Fibroblast of skin of right quadriceps (primary cell): Measurements from ENCODE around the gene CCDC74B.
"Not testable (repeated sequence)": the region's sequence is repeated elsewhere in the genome, so short reads cannot be mapped to it uniquely, and the experiment has no call there.

Experiments
- DNase-seq: peaks from one replicate; pipeline ENCODE4 v3.0.0-alpha.2; 2013

The CCDC74B gene

DNA sequence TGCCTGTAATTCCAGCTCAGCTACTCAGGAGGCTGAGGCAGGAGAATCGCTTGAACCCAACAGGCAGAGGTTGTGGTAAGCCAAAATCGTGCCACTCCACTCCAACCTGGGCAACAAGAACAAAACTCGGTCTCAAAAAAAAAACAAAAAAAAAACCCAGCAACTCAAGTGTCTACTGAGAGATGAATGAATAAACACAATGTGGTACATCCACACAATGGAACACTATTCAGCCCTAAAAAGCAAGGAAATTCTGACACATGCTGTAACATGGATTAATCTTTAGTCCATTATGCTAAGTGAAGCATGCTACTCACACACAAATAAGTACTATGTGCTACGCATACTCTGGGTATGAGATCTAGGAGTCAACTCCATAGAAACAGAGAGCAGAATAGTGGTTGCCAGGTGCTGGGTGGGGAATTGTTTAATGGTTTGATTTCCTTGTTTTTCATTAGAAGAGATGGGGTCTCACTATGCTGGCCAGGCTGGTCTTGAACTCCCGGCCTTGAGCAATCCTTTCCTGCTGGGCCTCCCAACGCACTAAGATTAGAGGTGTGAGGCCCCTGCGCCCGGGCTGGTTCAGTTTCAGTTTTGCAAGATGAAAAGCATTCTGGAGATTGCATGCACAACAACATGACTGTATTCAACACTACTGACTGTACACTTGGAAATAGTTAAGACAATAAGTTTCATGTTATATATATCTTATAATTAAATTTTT lies 20.5 kb upstream of the CCDC74B start:
- DNase-seq, result no peak

DNA sequence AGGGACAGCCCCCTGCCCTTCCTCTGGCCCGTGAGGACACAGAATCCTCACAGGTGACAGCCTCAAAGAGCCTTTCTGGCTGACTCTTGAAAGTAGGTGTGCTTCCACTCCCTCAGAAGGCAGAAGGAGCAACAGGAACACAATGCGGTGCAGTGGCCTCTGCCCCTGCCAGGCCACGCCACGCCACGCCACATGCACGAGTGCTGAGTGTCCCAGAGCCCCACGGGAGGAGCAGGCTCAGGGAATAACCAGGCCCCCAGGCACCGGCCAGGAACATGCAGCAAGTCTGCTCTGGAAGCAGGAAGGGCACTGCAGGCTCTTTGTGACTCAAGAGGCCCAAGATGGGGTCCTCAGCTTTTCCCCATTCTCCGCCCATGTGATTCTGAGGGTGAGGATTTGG lies 18.1 kb upstream of the CCDC74B start:
- DNase-seq, result no peak

DNA sequence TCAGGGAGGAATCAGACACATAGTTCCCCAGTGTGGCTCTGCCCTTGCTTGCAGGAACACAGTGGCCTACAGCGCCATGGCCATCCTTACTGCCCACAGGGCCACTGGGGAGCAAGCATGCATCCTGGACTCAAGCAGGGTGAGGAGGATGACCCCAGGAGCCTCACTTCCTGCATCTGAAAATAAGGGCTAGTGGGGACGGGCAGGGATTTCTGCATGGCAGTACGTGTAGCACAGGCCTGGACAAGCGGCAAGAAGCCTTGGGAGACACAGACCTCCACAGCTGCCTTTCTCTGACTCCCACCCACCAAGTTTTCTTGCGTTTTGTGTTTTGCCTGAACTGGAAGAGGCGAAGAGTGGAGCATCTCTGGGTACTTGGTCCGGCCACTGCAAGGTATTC lies 17.6 kb upstream of the CCDC74B start:
- not testable (repeated sequence) for DNase-seq

DNA sequence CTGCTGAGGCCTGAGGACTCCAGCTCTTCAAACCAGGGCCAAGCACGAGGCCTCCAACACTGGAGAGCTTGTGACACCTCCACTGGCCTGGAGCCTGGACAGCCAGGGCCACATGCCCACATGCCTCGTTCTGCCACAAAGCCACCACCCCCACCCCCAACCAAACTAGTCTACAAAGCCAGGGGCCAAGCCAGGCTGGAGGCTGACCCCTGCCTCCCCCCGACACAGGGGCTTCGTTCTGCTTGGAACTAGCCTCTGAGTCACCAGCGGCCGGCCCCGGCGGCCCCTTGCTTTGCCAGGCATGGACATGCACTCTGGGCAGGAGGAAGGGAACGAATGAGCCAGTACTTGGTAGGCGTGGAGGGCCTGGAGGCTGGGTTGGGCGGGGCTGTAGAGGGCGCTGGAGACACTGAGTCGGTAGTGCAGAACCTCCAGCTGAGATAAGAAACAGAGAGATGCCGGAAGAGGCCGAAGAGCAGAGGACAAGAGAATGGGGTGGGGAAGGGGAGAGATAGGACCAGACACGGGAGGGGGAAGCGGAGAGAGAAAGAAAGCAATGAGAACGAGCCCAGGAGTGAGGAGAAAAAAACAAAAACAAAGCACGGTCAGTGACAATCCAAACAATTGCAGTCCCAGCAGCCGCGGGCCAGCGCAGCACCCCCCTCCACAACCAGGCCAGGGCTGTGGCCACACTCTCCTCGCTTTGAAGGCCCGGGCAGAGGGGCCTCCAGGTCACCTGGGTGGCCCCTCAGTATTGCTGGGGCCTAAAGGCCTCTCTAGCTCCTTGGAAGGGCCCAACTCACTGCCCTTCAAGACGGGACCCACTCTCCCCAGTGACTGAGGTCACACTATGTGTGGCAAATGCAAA lies 16.2 kb upstream of the CCDC74B start:
- DNase-seq, result not testable (repeated sequence)

DNA sequence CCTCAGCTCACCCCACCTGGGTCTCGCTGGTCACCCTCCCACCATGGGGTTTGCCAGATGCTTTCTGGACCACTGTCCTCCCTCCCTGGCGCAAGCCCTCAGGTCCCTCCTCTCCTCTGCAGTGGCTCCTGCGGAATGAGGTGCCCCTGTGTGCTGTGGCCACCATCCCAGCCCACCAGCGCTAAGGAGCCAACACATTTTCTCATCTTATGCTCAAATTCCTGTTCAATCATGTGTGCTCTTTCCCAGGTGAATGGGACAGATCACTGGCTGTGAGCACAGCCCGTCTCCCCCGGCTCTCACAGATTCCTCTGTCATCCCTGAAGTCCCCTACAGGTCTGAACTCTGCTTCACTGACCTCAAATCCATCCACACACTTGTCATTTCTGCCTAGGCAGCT lies 15.2 kb upstream of the CCDC74B start:
- no peak for DNase-seq

DNA sequence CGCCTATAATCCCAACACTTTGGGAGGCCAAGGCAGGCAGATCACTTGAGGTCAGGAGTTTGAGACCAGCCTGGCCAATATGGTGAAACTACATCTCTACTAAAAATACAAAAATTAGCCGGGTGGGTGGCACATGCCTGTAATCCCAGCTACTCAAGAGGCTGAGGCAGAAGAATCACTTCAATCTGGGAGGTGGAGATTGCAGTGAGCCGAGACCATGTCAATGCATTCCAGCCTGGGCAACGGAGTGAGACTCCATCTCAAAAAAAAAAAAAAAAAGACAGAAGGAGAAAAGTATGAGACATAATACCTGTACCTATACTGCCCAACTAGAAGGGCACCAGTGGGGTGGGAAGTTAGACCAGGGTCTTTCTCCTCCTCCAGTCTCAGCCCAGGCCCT lies 14.5 kb upstream of the CCDC74B start:
- DNase-seq, result not testable (repeated sequence)

DNA sequence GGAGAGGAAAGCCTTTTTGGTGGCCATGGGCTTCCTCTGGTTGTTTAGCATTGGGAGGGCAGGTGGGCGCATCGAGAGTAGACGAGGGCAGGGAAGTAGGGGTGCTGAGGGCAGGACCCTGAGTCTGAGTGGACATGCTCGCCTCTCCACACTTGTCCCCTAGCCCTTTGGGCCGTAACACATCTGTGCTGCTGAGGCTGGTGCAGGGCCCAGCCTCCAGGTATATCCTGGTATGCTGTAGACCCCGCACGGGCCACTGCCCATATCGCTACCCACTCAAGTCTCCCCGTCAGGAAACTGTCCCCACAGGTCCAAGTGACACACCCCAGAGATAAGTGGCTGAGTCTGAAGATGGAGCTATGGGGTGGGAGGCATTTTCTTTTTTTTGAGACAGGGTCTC lies 13.7 kb upstream of the CCDC74B start:
- no peak for DNase-seq

DNA sequence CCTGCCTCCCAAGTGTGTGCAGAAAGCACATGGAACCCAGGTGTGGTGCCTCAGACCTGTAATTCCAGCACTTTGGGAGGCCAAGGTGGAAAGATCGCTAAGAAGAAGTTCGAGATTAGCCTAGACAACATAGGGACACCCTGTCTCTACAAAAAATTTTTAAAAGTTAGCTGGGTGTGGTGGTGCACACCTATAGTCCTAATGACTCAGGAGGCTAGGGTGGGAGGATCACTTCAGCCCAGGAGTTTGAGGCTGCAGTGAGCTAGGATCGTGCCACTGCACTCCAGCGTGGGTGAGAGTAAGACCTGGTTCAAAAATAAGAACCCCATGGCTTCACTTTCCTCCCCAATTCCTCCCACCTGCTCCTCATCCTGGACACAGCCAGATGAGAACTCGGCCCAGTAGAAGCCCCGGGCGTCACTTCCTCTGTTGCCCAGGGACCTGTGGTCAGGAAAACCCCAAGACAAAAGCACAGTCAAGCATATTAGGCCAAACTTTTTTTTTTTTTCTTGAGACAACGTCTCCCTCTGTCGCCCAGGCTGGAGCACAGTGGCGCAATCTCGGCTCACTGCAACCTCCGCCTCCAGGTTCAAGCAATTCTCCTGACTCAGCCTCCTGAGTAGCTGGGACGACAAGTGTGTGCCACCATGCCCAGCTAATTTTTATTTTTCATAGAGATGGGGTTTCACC lies 13.1 kb upstream of the CCDC74B start:
- DNase-seq, result not testable (repeated sequence)

DNA sequence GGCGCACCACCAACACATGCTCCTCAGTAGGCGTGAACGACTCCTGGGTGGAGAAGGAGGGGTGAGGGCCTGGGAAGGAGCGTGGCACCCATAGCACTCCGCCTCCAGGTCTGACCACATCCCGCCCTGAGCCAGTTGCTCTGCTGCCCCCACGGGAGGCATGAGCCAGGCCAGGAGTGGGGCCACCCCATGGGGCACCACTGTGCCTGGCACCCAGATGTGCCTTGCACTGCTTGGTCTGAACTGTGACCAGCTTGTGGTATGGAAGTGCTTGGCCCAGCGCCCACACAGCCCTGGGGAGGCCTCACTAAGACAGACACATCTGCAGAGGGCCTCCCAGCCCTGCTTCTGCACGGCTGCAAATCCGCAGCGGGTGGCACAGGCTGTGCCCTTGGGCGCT lies 12.4 kb upstream of the CCDC74B start:
- DNase-seq, result not testable (repeated sequence)

DNA sequence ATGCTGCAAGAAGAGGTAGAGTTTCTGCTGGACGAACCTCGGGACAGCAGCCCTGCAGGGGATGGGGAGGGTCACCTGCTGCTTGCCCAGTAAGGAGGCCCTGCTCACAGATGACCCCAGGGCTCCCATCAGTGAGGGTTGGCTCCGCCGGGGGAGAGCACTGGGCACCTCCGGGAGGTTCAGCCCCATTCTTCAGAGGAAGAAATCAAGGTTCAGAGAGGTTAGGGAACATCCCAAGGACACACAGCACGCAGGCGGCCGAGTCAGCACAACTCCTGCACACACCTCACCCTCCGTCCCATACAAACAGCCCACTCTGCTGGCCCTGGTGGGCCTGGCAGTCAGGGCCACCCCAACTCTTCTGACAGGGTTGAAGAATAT lies 11.7 kb upstream of the CCDC74B start:
- no peak for DNase-seq

DNA sequence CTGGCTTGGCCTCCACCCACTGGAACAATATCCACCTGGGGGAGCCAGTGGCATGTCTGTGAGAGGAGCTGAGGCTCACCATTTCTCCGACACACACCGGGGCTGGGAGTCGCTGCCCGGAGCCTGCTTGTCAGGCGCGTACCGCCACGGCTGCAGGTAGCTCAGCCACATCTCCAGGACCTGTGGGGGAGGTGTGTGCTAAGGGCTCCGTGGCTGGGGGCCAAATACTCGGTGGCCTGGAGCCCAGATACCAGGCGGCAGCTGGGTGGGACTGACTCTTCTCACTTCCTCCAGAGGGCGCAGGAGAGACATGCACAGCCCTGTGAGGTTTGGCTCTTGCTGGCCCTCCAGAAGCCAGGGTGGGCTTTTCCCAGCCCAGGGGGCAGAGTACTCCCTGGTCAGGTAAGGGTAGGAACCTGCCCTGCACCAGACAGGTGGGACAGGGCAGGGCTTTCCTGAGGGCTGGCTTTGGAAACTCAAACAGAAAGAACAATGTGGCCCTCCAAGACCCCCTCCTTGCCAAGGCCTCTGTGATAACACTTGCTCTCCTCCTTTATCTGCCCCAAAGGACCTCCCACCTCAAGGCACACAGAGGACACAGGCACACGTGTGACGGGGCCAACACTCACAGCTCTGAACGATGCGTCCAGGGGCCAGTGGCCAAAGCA lies 11.2 kb upstream of the CCDC74B start:
- DNase-seq, result peak; percentile 44

DNA sequence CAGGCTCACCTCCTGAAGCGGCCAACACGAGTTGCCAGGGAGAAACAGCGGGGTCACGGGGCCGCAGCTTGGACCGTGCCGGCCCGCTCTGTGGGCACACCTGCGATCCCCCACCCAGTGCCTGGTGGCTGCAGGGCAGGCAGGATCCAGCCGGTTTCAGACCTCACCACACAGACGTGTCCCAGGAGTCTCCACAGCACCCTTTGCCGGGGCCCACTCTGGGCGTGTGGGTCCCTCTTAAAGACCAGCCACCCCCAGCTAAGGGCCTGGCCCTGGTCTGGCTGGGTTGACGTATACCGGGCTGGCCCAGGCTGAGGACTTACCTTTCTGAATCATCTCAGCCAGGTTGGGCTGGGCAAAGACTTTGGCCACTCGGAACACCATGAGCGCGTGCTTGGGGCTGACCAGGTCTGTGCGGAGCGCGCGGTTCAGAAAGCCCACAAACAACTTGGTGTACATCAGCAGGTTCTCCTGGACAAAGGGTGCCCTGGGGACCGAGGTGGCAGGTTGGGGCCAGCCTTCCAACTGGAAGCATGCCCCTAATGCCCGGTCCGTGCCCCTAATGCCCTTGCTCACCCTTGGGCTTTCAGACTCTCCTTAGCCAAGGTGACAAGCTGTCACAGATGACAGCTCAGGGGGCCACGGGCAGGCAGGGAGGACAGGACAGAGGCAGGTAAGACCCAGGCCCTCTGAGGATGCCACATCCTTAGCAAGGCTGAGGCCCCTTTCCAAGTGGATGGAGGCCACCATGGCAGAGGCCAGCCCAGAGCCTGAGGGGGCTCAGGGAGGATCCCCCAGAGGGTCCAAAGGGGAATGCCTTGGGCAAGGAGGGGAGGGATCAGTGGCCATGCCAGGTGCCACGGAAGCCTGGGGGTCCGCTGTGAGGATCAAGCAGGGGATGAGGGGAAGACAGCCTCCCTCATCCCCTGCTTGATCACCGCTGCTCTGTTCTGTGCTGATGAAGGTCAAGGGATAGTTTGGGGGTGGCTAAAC lies 10.2 kb upstream of the CCDC74B start:
- DNase-seq, result no peak

DNA sequence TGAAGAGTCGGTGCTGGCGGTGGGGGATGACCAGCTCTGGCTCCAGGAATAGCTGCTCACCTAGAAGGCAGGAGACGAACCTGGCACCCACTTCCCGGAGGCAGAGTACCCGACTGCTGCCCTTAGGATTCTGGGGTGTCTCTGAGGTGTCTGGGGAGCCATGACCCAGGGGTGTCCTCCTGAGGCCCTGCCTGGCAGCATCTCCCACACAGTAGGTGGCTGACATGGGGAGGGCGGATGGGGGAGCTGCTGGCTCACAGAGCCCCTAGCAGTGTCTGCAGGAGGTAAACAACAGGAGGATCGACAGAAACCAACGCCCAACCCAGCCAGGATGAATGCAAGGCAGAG lies 9.5 kb upstream of the CCDC74B start:
- not testable (repeated sequence) for DNase-seq

DNA sequence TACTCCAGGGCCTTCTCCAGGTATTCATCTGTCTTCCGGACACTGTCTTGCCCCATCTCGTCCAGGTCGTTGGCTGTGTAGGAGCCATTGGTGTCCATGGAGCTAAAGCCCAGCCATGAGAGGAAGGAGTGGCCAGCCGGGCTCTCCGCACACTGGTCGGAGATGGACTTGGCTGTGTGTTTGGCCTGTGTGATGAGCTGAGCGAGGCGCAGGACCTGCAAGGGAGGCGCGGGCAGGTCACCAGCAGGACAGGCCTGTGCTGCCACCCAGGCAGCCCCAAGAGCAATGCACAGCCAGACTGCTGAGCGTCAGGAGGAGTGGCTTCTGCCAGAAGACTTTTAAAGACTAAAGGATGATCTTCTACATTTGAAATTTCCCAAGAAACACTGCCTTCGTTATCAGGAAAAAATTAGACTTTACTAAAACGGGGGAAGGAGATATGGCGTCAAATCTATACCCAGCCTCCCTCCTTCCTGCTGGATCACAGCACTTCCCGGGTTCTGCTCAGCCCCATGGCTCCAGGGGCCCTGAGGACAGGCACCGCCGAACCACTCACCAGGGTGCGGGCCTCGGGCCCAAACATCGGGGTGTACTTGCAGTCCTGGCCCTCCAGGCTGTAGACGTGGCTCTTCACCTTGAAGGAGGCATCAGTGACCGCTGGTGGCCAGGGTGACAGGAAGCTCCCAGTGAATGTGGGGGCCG lies 9.0 kb upstream of the CCDC74B start:
- not testable (repeated sequence) for DNase-seq

DNA sequence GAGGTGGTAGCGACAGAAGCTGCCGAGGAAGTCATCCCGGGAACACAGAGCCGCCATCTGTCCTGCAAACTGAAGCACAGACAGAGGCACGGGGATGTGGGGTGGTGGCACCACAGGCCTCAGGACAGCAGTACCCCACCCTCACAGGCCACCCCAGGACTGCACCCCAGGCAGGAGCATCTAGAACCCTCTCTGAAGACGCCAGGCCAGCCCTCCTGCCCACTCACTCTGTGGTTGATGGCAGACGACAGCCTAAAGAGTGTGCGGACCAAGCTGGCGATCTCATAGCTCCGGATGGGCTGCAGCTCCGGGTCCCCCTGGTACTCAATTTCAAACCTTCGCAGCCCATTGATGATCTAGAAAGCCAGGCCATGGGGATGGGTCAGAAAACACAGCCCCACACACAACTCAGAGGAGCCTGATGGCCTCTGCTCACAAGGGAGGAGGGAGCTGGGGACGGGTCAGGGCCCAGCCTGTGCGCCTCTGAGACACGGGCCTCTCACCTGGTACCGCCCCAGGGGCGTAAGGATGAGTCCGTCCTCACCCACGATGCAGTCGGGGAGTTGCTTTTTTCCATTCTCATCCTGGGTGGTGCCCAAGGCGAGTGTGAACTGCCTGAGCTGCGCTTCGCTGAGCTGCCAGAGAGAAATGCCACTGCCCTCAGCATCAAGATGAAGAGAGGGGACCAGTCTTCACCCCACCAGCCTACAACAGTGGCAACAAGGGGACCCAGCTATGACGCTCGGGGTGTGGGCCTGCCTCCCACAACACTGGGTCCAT lies 8.1 kb upstream of the CCDC74B start:
- no peak for DNase-seq

DNA sequence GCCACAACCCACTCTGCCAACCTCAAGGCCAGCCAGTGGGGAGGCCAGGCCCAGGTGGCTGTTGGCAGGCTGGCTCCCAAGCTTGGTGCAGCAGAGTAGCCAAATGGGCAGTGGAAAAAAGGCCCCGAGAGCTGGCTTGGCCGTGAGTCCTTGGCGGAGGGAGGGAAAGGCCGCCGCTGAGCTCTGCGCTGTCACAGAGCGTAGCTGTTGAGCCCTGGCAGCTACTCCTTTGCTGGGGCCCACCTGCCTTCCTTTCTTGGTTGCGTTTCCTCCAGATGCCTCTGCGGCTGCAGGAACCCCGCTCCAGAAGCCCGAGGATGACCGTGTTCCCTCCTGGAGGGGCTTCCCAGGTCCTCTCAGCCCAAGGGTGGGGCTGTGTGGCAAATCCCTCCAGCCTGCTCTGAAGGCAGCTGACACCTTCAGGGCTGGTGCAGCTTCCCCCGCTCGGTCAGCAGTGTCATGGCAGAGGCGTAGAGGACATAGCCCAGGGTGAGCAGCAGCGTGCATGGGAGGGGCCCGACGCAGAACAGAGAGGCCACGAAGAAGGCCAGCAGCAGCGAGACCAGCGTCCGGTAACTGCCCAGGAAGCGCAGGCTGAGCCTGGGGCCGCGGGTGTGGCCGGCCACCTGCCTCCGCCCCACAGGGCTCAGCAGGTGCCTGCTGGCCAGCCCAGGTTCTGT lies 7.4 kb upstream of the CCDC74B start:
- DNase-seq, result not testable (repeated sequence)

DNA sequence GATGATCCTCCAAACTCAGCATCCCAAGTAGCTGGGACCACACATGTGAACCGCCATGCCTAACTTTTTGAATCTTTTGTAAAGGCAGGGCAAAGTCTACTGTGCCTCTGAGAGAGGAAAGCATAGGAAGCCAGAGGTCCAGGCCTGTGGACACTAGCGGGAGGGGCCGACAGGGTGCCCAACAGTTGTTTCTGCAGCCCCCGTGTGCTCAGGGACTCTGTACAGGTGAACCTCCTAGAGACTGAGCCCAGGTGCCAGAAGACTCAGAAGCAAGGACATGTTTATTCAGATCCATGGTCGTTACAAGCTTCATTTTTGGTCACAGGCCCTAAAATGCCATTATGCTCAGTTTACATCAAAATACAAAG lies 6.2 kb upstream of the CCDC74B start:
- DNase-seq, result not testable (repeated sequence)

DNA sequence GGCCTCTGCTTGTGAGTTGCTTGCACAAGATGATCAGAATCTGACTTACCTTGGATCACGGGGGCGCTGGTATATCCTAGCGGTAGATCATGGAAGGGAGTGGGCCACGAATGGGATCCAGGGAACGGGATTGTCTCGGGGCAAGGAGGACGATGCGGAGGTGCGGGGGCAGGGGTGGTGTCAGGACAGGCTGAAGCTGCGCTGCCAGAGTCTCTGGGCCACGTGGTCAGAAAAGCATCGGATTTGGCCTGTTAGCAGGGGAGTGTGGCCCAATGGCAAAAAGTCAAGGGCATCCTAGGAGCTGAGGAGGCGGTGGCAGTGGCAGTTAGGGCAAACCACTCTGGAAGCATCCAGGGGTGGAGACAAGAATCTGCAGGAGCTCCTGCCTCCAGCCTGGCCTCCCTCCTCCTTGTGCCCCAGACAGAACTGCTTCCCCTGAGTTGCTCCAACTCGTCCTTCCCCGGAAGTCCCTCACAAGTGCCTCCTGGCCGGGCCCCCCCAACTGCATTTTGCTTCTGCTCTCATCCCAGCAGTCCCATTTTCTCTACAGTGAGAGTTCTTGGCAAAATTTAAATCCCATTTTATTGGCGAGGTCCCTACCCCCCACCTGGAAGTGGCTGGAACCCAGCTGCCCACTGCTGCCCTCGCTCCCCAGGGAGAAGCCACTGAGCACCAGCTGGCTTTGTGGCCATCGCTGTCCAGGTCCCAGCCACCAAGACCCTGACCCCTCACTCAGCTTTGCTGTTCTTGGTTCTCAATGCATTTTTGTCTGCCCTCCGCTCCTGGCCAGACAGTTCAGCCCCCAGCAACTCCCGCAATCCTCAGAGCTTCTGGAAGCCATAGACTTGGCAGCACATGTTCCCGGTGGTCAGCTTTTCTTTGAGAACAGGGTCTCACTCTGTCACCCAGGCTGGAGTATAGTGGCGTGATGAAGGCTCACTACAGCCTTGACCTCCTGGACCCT lies 5.6 kb upstream of the CCDC74B start:
- no peak for DNase-seq

DNA sequence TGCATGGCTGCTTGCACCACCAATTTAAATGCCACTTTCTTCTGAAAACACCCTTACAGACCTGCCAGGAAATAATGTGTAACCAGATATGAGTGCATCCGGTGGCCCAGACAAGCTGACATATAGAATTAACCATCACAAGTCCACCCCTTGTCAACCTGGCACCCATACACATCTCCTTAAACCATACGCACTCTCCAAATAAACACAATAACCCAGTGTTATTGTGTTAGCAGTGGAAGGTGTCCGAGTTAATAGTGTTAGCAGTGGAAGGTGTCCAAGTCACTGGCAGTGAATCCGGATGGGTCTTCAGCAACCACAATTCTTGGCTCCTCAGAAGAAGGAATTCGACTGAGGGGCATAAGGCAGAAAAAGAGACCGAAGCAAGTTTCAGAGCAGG lies 3.6 kb upstream of the CCDC74B start:
- not testable (repeated sequence) for DNase-seq
